Uterus (tissue), 4 donors: ENCODE results near the gene KLHDC4. TPM values are rescaled to one million over a fixed set of nuclear protein-coding genes. Genes with fewer than 3 reads are reported as not detected.

ENCODE experiments used
- DNase-seq, 2 donors: peaks; one replicate each; pipeline ENCODE4 v3.0.0-alpha.2; 2019 to 2020
- H3K27ac ChIP-seq, 2 donors: fragments of 200-600 bp; sonication (generic); 1 replicate in 1 of 2; 2 replicates in 1 of 2; pipeline ENCODE4 v1.5.1; 2016 to 2018
- H3K27me3 ChIP-seq, 2 donors: fragments of 200-600 bp; sonication (generic); one replicate each; pipeline ENCODE4 v1.5.1; 2018 to 2019; ENCODE audit warnings: control low read depth in 1 of 2
- H3K36me3 ChIP-seq, 2 donors: fragments of 200-600 bp; sonication (generic); one replicate each; pipeline ENCODE4 v1.5.1; 2019; ENCODE audit warnings: control low read depth in 1 of 2
- H3K4me1 ChIP-seq, 2 donors: fragments of 200-600 bp; sonication (generic); one replicate each; pipeline ENCODE4 v1.5.1; 2018 to 2019; ENCODE audit warnings: control low read depth in 1 of 2
- H3K4me3 ChIP-seq, 2 donors: fragments of 200-600 bp; sonication (generic); 1 replicate in 1 of 2; 2 replicates in 1 of 2; pipeline ENCODE4 v1.5.1; 2018 to 2019; ENCODE audit warnings: mild to moderate bottlenecking in 1 of 2
- H3K9me3 ChIP-seq, 2 donors: fragments of 200-600 bp; sonication (generic); one replicate each; pipeline ENCODE4 v1.5.1; 2019; ENCODE audit warnings: control low read depth in 1 of 2
- POLR2A ChIP-seq, 2 donors: fragments of 450-650 bp; IDR thresholded peaks; one replicate each; pipeline ENCODE4 v1.6.1; 2016; ENCODE audit warnings: antibody characterized with exemption in 2 of 2, mild to moderate bottlenecking in 1 of 2, moderate library complexity in 1 of 2
- intact Hi-C: fragments of 100-400 bp; cut with DNase I; formaldehyde crosslinking; loops from one replicate; pipeline ENCODE4 v1.15.1; 2023; ENCODE audit warnings: low total_unique reads
- total RNA-seq, 4 donors: library from RNA; depleted of rRNA in 3 of 4; stranded (reverse); fragments of >200 nt in 3 of 4; gene quantifications; one replicate each; pipeline versions ENCODE4 v1.1.0 to v1.2.4, GENCODE V29; 2014 to 2023
- TF ChIP-seq, protein P1 (sequence below), 4 experiments: fragments of 200-600 bp in 2 of 4; fragments of 450-650 bp in 2 of 4; sonication (generic) in 2 of 4; IDR thresholded peaks; one replicate each; pipeline ENCODE4 v1.5.1; 2016 to 2019; ENCODE audit warnings: antibody characterized with exemption in 4 of 4, mild to moderate bottlenecking in 2 of 4, moderate library complexity in 1 of 4
- donor health status: DM: yes; HTN: yes; CAD: no.

KLHDC4 gene
- total RNA-seq, 4 donors from 2014 or later, result 25.1 to 49.2 (median 36.4) TPM

DNA sequence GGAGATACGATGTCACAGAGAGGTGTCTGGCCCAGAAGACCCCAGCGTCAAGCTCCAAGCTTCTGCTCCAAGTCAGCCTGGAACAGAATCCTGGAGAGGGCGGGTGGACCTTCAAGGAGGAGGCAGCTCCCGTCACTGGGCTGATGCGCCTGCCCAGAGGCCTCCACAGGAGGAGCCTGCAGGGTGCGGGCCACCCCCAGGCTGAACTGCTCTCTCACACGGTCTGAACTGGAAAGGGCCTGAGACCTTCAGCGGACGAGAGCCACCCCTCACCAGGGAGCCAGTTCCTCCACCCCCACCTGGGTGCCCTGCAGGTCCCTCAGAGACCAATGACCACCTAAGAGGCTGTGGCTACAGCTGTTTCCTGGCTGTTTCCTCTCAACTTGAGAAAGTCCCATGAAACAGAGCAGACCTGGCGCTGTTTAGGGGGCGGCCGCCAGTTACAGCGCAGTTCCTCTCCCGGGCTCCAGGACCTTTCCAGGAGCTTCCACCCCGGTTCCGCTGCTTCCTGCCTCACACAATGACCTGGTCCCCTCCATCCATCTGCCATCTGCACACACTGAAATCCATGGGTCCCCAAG, 36.0 kb upstream of the KLHDC4 start:
- intact Hi-C loops, result no loop called here
- DNase-seq, result no peak
- H3K4me1 ChIP-seq, result no peaks in the 10 kb centered on the region
- H3K27ac ChIP-seq, result no peak overlapping the region
- no peak for TF ChIP-seq POLR2A (IDR thresholded peaks at IDR 0.05)
- TF ChIP-seq, protein P1, sequence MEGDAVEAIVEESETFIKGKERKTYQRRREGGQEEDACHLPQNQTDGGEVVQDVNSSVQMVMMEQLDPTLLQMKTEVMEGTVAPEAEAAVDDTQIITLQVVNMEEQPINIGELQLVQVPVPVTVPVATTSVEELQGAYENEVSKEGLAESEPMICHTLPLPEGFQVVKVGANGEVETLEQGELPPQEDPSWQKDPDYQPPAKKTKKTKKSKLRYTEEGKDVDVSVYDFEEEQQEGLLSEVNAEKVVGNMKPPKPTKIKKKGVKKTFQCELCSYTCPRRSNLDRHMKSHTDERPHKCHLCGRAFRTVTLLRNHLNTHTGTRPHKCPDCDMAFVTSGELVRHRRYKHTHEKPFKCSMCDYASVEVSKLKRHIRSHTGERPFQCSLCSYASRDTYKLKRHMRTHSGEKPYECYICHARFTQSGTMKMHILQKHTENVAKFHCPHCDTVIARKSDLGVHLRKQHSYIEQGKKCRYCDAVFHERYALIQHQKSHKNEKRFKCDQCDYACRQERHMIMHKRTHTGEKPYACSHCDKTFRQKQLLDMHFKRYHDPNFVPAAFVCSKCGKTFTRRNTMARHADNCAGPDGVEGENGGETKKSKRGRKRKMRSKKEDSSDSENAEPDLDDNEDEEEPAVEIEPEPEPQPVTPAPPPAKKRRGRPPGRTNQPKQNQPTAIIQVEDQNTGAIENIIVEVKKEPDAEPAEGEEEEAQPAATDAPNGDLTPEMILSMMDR (IDR thresholded peaks at IDR 0.05), result no peak
- H3K27me3 ChIP-seq, result no peaks in the 10 kb centered on the region
- H3K9me3 ChIP-seq, result no peaks in the 10 kb centered on the region
- H3K36me3 ChIP-seq, result no peaks in the 10 kb centered on the region
- no peak overlapping the region for H3K4me3 ChIP-seq

DNA sequence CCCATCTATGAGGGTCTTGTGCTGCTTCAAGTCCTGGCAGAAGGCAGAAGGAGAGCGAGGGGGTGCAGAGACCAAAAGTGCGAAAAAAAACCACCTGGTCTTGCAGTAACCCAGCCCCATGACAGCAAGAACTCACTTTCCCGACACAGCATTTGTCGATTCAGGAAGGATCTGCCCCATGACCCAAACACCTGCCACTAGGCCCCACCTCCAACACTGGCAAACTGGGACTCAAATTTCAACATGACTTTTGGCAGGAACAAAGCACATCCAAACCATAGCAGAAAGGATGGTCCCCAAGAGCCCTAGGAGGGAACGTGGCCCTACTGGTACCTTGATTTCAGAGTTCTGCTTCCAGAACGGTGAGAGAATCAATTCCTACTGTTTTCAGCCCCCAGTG, 34.7 kb upstream of the KLHDC4 start:
- no peaks in the 10 kb centered on the region for H3K4me1 ChIP-seq
- TF ChIP-seq POLR2A (IDR thresholded peaks at IDR 0.05), result no peak
- TF ChIP-seq, protein P1 (IDR thresholded peaks at IDR 0.05), result no peak
- no peaks in the 10 kb centered on the region for H3K9me3 ChIP-seq
- no peak overlapping the region for H3K4me3 ChIP-seq
- intact Hi-C loops, result no loop called here
- no peaks in the 10 kb centered on the region for H3K36me3 ChIP-seq
- H3K27ac ChIP-seq, result no peak overlapping the region
- H3K27me3 ChIP-seq, result no peaks in the 10 kb centered on the region
- DNase-seq, result no peak

- no peaks in the 10 kb centered on the region for H3K36me3 ChIP-seq
- intact Hi-C loops, result no loop called here
- H3K27ac ChIP-seq, result no peak overlapping the region
- H3K4me1 ChIP-seq, result no peaks in the 10 kb centered on the region
- H3K27me3 ChIP-seq, result no peaks in the 10 kb centered on the region
- H3K4me3 ChIP-seq, result no peak overlapping the region
- TF ChIP-seq, protein P1 (IDR thresholded peaks at IDR 0.05), result no peak
- no peak for TF ChIP-seq POLR2A (IDR thresholded peaks at IDR 0.05)
- H3K9me3 ChIP-seq, result no peaks in the 10 kb centered on the region
- no peak for DNase-seq
These were observed 29.6 kb upstream of the KLHDC4 start for GRCh38 chr16:87795336-87795735.

GRCh38 chr16:87794485-87795078, 28.8 kb upstream of the KLHDC4 start:
- intact Hi-C loops, result no loop called here
- no peak for DNase-seq
- Histone ChIP-seq H3K9me3 (no peaks in the 10 kb centered on the region), H3K4me3 (no peak overlapping the region), H3K27me3 (no peaks in the 10 kb centered on the region), H3K27ac (no peak overlapping the region), H3K4me1 (no peaks in the 10 kb centered on the region), H3K36me3 (no peaks in the 10 kb centered on the region)
- TF ChIP-seq POLR2A (IDR thresholded peaks at IDR 0.05), result no peak
- TF ChIP-seq, protein P1 (IDR thresholded peaks at IDR 0.05), result no peak

- intact Hi-C loops, result no loop called here
- H3K4me1 ChIP-seq, result no peaks in the 10 kb centered on the region
- H3K27me3 ChIP-seq, result no peaks in the 10 kb centered on the region
- TF ChIP-seq POLR2A (IDR thresholded peaks at IDR 0.05), result no peak
- TF ChIP-seq, protein P1 (IDR thresholded peaks at IDR 0.05), result no peak
- H3K9me3 ChIP-seq, result no peaks in the 10 kb centered on the region
- no peak overlapping the region for H3K4me3 ChIP-seq
- no peak overlapping the region for H3K27ac ChIP-seq
- no peaks in the 10 kb centered on the region for H3K36me3 ChIP-seq
- DNase-seq, result no peak
These were observed 26.4 kb upstream of the KLHDC4 start for GRCh38 chr16:87792205-87792565.
